HG03064 (cell line): ENCODE data around the gene ZNF804A.

Source experiments
- ATAC-seq: cut with Tn5 transposase; IDR thresholded peaks from one replicate; pipeline ENCODE4 v1.9.1; 2021; ENCODE audit warnings: low read depth; ENCODE audit not compliant: unreplicated experiment

Gene ZNF804A

DNA sequence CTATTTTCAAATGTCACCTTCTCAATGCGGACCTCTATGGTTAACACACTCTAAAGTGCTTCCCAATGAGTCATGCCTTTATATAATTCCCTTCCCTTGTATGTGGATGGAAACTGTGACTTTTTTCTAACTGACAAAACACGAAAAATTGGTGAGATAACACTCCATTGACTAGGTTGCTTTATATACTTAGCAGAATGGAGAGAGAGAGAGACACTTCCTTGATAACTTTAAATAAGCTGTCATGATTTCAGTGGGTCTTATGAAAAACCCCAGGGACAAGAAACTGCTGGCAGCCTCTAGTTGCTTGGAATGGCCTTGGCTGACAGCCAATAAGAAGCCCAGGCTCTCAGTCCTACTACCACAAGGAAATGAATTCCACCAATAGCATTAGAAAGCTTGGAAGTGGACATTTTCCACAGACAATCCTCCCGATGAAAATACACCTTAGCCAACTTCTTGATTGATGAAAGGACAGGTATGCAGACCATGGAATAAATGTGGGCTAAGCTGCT lies 322.2 kb downstream of the ZNF804A start:
- ATAC-seq = no peak

- no peak for ATAC-seq
Measured at GRCh38 chr2:184921676-184922075, 323.3 kb downstream of the ZNF804A start.

GRCh38 chr2:184923751-184924150 lies 325.4 kb downstream of the ZNF804A start:
- no peak for ATAC-seq

DNA sequence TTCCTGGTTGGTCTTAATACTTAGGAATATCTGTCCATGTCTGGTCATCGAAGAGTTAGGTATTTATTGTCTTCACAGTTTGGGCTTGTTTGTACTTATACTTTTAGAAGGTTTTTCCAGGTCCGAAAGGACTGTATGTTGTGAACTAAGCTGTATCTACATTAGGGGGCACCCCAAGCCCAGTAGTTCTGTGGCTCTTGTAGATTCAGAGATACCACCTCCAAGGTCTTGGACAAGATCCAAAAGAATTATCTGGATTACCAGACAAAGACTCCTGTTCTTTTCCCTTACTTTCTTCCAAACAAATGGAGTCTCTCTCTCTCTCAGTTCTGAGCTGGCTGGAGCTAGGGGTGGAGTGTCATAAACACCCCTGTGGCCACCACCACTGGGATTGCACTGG lies 328.7 kb downstream of the ZNF804A start:
- ATAC-seq = no peak

GRCh38 chr2:184936761-184937160 lies 338.4 kb downstream of the ZNF804A start:
- no peak for ATAC-seq

GRCh38 chr2:184938221-184938985 lies 340.1 kb downstream of the ZNF804A start:
- ATAC-seq = no peak

GRCh38 chr2:184945326-184945725 lies 347.0 kb downstream of the ZNF804A start:
- no peak for ATAC-seq

GRCh38 chr2:184945824-184946223 lies 347.5 kb downstream of the ZNF804A start:
- ATAC-seq = no peak

- no peak for ATAC-seq
Measured at GRCh38 chr2:184956856-184957255, 358.5 kb downstream of the ZNF804A start.

GRCh38 chr2:184971546-184972068 lies 373.3 kb downstream of the ZNF804A start:
- no peak for ATAC-seq
